HL-60 (cell line): Measurements from ENCODE around the gene DPF3.

Source experiments
- GABPA ChIP-seq: IDR thresholded peaks from 2 replicates; pipeline ENCODE4 v1.6.1; 2012; ENCODE audit warnings: low read depth
- POLR2AphosphoS5 ChIP-seq: IDR thresholded peaks from 2 replicates; pipeline ENCODE4 v1.6.1; 2012; ENCODE audit warnings: low read depth
- SPI1 ChIP-seq: IDR thresholded peaks from 2 replicates; pipeline ENCODE4 v1.6.1; 2012; ENCODE audit warnings: low read depth, mild to moderate bottlenecking, borderline replicate concordance
- TF ChIP-seq, protein P1 (sequence below): IDR thresholded peaks from one replicate; pipeline ENCODE4 v1.5.1; 2011; ENCODE audit warnings: low read length, control low read depth, inconsistent platforms; ENCODE audit not compliant: insufficient read depth
- TF ChIP-seq, protein P2 (sequence below): IDR thresholded peaks from 2 replicates; pipeline ENCODE4 v1.6.1; 2012; ENCODE audit warnings: low read depth; ENCODE audit not compliant: insufficient replicate concordance

DNA sequence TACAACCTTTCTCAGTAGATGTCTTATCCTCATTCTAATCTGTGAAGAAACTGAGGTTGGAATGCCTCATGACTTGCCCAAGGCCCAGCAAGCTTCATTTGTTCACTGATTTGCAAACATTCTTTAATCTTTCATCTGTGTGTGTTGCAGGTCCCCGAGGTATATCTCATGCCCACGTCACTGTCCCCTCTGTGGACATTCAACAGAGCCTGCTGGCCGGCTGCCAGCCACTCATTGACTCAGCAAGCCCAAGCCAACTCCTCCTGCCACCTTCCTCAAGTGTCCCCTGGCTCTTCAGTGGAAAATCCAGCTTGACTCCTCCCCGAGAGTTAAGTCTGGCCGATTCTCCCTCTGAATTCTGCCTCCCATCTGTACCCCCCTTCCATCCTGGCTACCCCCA is 30.4 kb upstream of the DPF3 start:
- TF ChIP-seq, protein P1, sequence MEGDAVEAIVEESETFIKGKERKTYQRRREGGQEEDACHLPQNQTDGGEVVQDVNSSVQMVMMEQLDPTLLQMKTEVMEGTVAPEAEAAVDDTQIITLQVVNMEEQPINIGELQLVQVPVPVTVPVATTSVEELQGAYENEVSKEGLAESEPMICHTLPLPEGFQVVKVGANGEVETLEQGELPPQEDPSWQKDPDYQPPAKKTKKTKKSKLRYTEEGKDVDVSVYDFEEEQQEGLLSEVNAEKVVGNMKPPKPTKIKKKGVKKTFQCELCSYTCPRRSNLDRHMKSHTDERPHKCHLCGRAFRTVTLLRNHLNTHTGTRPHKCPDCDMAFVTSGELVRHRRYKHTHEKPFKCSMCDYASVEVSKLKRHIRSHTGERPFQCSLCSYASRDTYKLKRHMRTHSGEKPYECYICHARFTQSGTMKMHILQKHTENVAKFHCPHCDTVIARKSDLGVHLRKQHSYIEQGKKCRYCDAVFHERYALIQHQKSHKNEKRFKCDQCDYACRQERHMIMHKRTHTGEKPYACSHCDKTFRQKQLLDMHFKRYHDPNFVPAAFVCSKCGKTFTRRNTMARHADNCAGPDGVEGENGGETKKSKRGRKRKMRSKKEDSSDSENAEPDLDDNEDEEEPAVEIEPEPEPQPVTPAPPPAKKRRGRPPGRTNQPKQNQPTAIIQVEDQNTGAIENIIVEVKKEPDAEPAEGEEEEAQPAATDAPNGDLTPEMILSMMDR = no peak
- TF ChIP-seq GABPA (no peak), POLR2AphosphoS5 (no peak), SPI1 (no peak)
- TF ChIP-seq, protein P2, sequence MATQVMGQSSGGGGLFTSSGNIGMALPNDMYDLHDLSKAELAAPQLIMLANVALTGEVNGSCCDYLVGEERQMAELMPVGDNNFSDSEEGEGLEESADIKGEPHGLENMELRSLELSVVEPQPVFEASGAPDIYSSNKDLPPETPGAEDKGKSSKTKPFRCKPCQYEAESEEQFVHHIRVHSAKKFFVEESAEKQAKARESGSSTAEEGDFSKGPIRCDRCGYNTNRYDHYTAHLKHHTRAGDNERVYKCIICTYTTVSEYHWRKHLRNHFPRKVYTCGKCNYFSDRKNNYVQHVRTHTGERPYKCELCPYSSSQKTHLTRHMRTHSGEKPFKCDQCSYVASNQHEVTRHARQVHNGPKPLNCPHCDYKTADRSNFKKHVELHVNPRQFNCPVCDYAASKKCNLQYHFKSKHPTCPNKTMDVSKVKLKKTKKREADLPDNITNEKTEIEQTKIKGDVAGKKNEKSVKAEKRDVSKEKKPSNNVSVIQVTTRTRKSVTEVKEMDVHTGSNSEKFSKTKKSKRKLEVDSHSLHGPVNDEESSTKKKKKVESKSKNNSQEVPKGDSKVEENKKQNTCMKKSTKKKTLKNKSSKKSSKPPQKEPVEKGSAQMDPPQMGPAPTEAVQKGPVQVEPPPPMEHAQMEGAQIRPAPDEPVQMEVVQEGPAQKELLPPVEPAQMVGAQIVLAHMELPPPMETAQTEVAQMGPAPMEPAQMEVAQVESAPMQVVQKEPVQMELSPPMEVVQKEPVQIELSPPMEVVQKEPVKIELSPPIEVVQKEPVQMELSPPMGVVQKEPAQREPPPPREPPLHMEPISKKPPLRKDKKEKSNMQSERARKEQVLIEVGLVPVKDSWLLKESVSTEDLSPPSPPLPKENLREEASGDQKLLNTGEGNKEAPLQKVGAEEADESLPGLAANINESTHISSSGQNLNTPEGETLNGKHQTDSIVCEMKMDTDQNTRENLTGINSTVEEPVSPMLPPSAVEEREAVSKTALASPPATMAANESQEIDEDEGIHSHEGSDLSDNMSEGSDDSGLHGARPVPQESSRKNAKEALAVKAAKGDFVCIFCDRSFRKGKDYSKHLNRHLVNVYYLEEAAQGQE = no peak
